Activated CD4-positive, alpha-beta T cell treated with anti-CD3 and anti-CD28 coated beads for 1 hour (primary cell): ENCODE measurements around the gene ACSF3.

Experiments
- DNase-seq: peaks from one replicate; pipeline ENCODE4 v3.0.0-alpha.2; 2020

The ACSF3 gene

GRCh38 chr16:89096768-89097391 is 3.2 kb downstream of the ACSF3 start:
- peak; percentile 43 for DNase-seq

DNA sequence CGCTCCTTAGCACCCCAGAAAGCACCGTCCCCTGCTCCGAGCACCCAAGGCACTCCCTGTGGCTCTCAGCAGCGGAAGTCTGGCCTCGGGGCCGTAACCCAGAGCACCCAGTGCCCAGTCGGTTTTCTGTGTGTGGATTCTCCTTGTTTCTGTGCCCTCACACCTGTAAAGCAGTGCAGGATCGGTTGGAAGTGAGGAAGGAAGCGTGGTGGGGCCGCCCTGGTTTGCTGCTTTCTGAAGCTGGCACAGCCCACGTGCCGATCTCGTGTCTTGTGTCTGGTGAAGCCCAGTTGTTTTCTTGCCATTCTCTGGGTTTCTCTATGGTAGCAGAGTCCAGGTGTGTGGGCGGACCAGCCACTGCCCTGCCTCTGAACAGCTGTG is 3.7 kb downstream of the ACSF3 start:
- no peak for DNase-seq

DNA sequence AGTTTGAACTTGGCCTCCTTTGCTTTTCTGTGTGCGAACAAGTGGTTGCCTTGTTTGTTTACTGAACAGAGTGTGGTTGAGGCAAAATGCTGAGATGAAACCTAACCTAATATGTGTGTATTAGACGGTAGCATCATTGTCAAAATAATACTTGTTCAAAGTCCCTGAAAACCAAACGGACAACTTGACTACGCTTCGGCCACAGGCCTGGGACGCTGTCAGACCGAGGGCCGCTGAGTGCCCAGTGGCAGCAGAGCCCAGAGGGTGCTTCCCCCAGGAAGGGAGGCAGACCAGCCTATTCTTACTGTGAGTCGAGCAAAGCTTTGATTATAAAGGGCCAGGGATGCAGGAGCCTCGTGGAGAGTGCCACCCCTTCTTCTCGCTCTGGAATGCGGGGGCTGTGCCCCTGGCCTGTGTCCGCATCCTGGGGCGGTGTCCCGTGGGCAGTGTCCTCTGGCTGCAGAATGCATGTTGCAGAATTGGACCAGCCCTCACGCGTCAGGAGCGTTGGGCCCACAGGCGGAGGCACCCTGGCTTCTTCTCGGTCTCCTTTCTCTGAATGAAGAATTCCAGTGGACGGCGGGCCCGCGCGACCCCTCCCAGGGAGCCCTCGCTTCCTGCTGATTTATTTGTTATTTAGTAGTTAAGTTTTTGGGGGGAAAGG is 5.2 kb downstream of the ACSF3 start:
- DNase-seq: no peak

- DNase-seq: no peak
These were observed 6.3 kb downstream of the ACSF3 start for GRCh38 chr16:89099905-89100304.

DNA sequence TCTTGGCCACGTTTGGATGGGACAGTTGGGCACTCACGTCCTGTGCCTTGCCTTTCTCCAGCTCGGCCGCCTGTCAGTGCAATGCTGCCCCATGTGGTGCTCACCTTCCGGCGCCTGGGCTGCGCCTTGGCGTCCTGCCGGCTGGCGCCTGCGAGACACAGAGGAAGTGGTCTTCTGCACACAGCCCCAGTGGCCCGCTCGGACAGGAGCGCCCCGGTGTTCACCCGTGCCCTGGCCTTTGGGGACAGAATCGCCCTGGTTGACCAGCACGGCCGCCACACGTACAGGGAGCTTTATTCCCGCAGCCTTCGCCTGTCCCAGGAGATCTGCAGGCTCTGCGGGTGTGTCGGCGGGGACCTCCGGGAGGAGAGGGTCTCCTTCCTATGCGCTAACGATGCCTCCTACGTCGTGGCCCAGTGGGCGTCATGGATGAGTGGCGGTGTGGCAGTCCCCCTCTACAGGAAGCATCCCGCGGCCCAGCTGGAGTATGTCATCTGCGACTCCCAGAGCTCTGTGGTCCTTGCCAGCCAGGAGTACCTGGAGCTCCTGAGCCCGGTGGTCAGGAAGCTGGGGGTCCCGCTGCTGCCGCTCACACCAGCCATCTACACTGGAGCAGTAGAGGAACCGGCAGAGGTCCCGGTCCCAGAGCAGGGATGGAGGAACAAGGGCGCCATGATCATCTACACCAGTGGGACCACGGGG is 7.1 kb downstream of the ACSF3 start:
- DNase-seq: no peak

GRCh38 chr16:89101303-89102040 is 7.8 kb downstream of the ACSF3 start:
- DNase-seq: no peak

DNA sequence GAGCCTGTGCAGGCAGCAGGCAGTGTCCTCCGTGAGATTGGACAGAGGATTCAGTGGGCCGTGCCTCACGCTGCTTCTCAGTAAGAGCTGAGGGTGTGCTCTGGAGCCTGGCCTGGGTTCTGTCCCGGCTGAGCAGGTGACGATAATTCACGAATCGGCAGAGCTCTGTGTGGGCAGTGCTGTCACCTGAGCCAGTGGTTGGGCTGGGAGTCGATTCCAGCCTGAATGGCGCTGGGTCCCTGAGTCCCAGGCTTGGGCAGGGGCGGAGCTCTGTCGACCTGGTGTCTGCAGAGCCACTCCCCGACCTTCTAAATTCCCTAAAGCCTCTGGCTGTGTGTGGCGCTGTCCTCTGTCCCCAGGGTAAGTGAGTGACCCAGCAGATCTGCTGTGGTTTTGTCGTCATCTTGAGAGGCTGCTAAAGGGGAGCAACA is 8.4 kb downstream of the ACSF3 start:
- DNase-seq: no peak

DNA sequence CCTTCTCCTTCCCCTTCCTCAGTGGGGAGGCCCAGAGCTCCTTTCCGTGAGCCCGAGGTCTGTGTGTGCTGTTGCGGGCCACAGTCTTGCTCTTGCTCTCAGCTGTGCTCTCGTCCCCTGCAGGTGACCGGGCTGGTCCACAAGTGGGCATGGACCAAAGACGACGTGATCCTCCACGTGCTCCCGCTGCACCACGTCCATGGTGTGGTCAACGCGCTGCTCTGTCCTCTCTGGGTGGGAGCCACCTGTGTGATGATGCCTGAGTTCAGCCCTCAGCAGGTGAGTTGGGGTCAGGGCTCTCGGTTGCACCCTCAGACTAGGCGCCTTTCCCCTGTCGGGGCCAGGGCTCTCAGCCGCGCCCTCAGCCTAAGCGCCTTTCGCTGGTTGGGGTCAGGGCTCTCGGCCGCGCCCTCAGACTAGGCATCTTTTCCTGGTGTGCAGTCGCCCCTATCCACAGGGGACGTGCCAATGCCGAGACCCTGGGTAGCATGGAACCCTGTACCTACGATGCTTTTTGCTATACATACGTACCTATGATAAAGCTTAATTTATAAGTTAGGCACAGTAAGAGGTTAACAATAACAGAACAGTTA is 8.9 kb downstream of the ACSF3 start:
- no peak for DNase-seq

GRCh38 chr16:89103156-89103555 is 9.5 kb downstream of the ACSF3 start:
- no peak for DNase-seq

GRCh38 chr16:89103781-89104180 is 10.1 kb downstream of the ACSF3 start:
- no peak for DNase-seq

DNA sequence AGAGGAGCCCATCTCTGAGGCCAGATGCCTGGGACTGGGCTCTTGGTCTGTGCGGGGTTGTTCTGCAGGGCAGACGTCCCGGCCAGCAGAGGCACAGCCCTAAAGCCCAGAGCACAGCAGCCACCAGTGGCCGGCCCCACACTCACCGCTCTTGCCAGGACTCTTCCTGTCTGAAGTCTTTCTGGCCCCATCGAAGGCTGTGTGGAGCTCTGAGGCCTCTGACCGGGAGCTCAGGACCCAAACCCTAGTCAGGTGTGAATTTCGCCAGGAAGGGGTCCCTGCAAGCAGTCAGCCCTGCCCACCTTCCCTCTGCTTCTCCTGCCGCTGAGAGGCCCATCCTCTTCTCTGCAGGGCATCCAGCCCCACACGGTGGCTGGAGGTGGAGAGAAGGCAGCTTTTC is 10.7 kb downstream of the ACSF3 start:
- no peak for DNase-seq

GRCh38 chr16:89104930-89105571 is 11.4 kb downstream of the ACSF3 start:
- DNase-seq: no peak

- DNase-seq: no peak
These were observed 12.0 kb downstream of the ACSF3 start for GRCh38 chr16:89105599-89106151.

- DNase-seq: no peak
These were observed 13.0 kb downstream of the ACSF3 start for GRCh38 chr16:89106533-89107202.

DNA sequence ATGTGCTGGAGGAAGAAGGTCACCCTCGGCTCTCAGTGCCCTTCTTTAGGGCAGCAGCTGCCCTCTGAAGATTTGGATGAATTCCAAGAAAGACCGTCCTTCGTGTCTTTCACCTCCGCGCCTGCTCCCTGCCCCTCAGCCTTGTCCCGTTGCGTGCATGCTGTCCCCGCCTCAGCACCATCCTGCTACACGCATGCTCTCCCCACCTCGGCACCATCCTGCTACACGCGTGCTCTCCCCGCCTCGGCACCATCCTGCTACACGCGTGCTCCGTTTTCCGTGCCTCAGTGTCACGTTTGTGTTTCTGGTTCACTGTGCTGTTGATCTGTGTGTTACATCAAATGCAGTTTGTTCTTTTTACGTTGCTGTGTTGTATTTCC is 13.5 kb downstream of the ACSF3 start:
- no peak for DNase-seq

- DNase-seq: no peak
These were observed 14.8 kb downstream of the ACSF3 start for GRCh38 chr16:89108416-89108815.

DNA sequence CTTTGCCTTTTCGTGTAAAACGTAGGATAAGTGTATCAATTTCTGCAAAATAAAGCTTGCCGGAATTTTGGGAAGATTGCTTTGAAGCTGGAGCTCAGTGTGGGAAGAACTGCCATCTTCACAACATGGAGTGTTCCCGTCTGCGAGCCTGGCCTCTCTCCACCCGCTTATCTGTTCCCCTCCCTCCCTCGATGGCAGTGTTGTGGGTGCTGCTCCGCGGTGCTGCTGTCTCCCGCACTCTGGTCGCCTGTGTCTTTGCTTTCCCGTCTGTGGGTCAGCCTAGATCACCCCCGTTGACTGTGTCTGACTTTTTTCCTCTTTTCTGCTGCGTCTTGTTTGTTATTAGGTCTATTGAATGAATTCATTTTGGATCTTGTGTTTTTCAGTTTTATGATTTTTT is 17.0 kb downstream of the ACSF3 start:
- no peak for DNase-seq

DNA sequence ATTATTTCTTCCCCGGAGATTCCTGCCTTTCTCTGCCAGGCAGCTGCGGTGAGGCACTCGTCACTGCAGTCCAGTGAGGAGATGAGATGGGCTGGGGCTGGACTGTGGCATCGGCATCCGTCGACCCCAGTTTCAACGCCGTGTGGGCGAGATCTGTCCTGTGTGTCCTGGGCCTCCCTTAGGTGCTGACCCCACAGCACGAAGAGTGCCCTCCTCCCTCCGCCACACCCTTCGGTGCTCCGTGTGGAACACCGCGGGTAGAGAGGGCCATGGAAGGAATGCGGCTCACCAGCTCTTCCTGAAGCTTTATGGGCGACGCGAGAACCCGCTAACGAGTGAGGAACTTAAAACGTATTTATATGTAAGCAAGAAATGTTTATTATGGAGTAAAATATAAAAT is 17.6 kb downstream of the ACSF3 start:
- no peak for DNase-seq

DNA sequence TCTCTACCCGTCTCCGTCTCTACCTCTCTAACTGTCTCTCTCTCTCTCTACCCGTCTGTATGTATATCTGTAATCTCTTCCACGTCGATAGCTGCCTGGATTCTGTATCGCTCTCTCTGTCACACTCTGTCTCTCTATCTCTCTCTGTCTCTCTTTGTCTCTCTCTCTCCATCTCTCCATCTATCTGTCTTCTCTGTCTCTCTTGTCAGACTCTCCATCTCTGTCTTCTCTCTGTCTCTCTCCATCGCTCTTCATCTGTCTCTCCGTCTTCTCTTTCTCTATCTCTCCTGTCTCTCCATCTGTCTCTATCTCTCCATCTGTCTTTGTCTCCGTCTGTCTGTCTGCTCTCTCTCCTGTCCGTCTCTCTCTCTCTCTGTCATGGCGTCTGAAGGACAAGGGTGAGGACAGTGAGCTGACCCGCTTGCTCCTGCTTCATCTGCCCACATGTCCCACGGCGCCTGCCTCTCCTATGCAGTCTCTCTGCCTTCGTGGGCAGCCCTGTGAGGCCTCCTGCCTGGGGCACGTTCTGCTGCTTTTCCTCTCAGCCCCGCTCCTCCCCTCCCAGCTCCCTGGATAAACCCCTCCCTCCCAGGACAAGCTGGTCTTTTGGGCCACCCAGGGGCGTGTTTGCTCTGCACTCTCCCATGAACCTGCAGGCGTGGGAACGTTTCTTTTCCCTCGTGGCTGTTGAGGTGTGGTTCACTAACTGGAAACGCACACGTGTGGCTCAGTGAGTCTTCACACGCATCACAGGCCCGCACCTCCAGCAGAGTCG is 18.9 kb downstream of the ACSF3 start:
- DNase-seq: no peak

DNA sequence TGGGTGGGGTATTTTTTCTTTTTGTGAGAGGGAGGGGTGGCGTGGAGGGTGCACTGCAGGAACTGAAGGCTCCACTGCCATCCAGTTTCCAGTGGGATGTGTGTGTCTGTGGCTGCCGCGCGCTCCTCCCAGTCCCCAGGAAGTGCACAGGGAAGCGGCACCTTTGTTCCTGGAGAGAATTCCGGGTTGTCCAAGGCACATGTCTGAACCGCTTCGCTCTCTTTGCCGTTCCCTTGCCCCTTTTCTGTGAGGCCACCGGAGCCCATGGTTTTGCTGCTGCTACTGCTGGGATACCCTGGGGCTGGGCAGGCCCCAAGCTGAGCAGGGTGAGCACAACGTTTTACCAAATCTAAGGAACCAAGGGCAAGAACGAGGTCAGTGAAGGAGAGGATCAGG is 19.5 kb downstream of the ACSF3 start:
- DNase-seq: no peak

GRCh38 chr16:89113661-89114060 is 20.0 kb downstream of the ACSF3 start:
- DNase-seq: no peak
